Astrocyte of the cerebellum (primary cell): ENCODE measurements around the gene WNK4.

Source experiments
- DNase-seq: peaks from one replicate; pipeline ENCODE4 v3.0.0-alpha.2; 2011; ENCODE audit warnings: low read depth
- H3K4me3 ChIP-seq: 2 replicates; pipeline ENCODE4 v1.5.1; 2011; ENCODE audit warnings: mild to moderate bottlenecking, low read depth, low read length, moderate library complexity
- CTCF ChIP-seq: IDR thresholded peaks from 2 replicates; pipeline ENCODE4 v1.5.1; 2012; ENCODE audit warnings: low read length, low read depth, moderate library complexity, mild to moderate bottlenecking; ENCODE audit errors: missing control alignments
- in situ Hi-C: cut with HindIII; loops from 2 replicates; pipeline ENCODE4 v1.10.0; 2017; ENCODE audit warnings: low sequenced_read_pairs

The WNK4 gene

DNA sequence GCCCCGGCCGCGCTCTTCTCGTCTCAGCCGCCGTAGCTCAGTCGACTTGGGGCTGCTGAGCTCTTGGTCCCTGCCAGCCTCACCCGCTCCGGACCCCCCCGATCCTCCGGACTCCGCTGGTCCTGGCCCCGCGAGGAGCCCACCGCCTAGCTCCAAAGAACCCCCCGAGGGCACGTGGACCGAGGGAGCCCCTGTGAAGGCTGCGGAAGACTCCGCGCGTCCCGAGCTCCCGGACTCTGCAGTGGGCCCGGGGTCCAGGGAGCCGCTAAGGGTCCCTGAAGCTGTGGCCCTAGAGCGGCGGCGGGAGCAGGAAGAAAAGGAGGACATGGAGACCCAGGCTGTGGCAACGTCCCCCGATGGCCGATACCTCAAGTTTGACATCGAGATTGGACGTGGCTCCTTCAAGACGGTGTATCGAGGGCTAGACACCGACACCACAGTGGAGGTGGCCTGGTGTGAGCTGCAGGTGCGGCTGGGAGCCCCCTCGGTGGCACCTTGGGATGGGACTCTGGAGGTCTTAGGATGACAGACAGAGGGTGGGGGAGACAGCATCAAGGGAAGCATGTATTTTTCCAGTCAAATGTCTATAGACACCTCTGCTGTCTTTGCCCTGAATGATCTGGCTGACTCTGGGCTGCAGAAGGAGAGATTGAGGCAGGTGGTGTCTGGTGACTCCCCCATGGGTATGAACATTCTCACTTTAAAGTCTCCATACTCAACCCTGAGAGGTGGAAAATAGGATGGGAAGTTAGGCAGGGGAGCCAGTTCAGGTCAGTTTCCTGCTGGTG, 635 bp downstream of the WNK4 start:
- peak overlapping the region; percentile 63 for H3K4me3 ChIP-seq
- no peak for DNase-seq
- in situ Hi-C loops, result no loop called here
- TF ChIP-seq CTCF, result no peak

DNA sequence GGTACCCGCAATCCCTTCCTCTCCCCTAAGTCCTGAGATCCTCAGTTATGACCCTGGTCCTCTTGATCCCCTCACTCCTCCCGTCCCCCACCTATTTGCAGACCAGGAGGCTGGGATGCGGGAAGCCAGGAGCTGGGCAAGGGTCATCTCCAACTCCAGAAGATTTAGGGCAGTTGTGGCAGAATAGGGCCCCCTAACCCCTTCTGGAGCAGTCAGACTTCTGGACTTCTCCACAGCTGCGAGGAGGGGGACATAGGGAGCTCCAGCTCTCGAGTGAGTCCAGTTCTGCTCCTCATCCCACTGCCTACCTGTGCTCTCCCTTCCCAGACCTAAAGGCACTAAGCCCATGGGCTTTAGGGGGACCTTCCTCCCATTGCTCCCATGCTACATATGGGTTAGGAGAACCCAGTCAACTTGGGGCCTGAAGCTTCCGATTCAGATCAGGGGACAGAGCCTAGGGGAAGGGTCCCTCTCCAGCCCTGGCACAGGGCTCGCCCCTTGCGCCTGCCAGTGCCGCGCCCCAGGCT, 1.3 kb downstream of the WNK4 start:
- DNase-seq, result no peak
- TF ChIP-seq CTCF, result no peak
- peak overlapping the region; percentile 63 for H3K4me3 ChIP-seq
- in situ Hi-C loops, result no loop called here

GRCh38 chr17:42782166-42783061, 2.0 kb downstream of the WNK4 start:
- in situ Hi-C loops, result no loop called here
- DNase-seq, result no peak
- no peak for TF ChIP-seq CTCF
- H3K4me3 ChIP-seq, result peak overlapping the region; percentile 63

DNA sequence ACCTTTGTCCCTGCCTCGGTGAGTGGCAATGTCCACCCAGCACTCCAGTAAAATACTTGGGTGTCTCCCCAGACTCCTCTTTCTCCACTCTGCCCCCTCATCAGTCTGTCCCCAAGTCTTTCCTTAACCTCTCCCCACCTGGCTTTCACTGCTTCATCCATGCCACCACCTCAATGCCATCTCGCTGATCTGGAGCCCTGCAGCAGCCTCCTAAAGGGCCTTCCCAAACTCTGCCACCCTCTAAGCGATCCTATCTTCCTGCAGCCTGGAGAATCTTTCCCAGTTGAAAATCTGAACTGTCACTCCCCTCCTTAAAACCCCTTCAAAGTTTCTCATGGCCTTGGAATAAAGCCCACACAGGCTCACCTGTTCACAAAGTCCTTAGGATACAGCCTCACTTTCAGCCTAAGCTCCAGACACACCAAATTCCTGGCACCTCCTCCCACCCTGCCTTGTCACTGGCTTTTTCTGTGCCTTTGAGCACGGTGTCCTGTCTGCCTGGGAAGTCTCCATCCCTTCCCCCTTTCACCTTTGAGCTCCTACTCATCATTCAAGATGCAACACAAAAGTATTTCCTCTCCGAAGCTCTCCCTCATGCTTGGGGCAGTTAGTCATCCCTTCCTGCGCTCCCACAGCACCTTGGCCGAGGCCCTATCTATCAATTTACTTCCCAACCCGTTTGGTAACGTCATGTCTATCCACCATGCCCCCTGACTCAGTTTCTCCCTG, 2.8 kb downstream of the WNK4 start:
- in situ Hi-C loops, result no loop called here
- TF ChIP-seq CTCF, result no peak
- no peak for DNase-seq
- H3K4me3 ChIP-seq, result peak overlapping the region; percentile 63

DNA sequence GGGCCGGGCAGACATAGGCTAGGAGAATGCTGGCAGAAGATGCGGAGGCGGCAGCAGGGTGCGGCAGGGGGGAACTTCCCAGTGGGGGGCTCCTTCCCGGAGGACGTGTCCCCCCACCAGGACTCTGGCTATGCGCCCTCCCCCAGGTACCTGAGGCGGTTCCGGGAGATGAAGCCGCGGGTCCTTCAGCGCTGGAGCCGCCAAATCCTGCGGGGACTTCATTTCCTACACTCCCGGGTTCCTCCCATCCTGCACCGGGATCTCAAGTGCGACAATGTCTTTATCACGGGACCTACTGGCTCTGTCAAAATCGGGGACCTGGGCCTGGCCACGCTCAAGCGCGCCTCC, 3.4 kb downstream of the WNK4 start:
- no peak for DNase-seq
- no peak for TF ChIP-seq CTCF
- H3K4me3 ChIP-seq, result peak overlapping the region; percentile 63
- in situ Hi-C loops, result no loop called here

DNA sequence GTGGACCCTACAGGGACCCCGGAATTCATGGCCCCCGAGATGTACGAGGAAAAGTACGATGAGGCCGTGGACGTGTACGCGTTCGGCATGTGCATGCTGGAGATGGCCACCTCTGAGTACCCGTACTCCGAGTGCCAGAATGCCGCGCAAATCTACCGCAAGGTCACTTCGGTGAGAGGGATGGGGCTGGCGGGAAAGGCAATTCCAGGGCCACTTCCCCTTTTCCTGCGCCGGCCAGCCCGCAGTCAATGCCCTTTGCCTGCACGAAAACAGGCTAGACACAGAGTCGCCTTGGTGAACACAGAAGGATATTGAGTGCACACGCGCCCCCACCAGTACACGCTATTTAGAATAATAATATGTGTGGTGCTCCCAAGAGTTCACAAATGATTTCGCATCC, 4.0 kb downstream of the WNK4 start:
- DNase-seq, result no peak
- in situ Hi-C loops, result no loop called here
- H3K4me3 ChIP-seq, result no peak overlapping the region
- TF ChIP-seq CTCF, result no peak
